HG03439 (cell line): ENCODE results near the gene CACNA2D1.

ENCODE experiments used
- ATAC-seq: cut with Tn5 transposase; IDR thresholded peaks from one replicate; pipeline ENCODE4 v1.9.1; 2021; ENCODE audit warnings: mild to moderate bottlenecking, moderate library complexity; ENCODE audit not compliant: unreplicated experiment

Gene CACNA2D1

DNA sequence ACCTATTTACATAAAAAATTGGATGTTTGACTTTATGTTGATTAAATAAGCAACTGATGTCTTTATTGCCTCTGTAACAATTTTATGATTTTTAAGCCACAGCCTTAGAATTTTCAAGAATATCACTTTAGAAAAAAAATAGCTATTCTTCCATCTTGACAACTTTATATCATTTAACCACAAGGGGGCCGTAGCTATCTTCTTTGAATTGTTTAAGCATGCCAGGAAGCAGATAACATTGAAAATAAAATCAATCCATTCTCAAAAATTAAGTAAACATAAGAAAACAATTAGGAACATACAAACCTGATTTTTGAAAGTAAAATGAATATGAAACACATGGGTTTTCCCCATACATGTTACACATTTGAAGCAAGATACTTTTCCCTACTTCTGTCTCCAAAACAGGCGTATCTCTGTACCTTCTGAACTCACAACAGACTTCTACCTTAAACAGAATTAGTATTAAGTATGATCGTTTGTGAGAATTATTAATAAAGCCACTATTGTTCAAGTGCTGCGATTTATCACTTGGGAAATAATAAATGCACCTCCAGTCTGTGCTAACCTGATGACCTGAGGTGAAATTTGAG is 209.0 kb downstream of the CACNA2D1 start:
- no peak for ATAC-seq

GRCh38 chr7:82230811-82231581 is 212.6 kb downstream of the CACNA2D1 start:
- ATAC-seq = no peak

- no peak for ATAC-seq
Measured at GRCh38 chr7:82229164-82229563, 214.4 kb downstream of the CACNA2D1 start.

GRCh38 chr7:82226191-82226590 is 217.4 kb downstream of the CACNA2D1 start:
- ATAC-seq = no peak

- ATAC-seq = no peak
Measured at GRCh38 chr7:82224529-82224928, 219.0 kb downstream of the CACNA2D1 start.

- no peak for ATAC-seq
Measured at GRCh38 chr7:82223580-82223979, 220.0 kb downstream of the CACNA2D1 start.

- ATAC-seq = no peak
Measured at GRCh38 chr7:82221152-82221674, 222.4 kb downstream of the CACNA2D1 start.

DNA sequence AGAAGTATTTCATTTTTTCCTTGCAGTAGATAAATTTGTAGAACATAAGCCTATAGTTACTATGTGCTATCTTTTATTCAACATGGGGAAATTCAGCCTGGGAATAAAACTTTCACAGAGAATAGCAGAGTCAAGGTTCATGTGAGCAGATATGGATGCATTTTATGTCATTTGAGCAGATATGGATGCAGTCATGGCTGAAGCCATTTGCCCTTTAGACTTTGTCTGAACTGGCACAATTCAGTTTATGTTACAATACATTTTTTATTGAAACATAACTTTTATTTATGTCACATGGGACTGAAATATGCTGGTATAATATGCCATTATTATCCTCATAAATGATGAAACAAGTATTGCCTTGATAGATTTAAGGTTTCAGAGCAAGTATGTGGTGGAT is 231.1 kb downstream of the CACNA2D1 start:
- no peak for ATAC-seq

- no peak for ATAC-seq
Measured at GRCh38 chr7:82211333-82211732, 232.2 kb downstream of the CACNA2D1 start.

GRCh38 chr7:82210416-82211184 is 233.0 kb downstream of the CACNA2D1 start:
- ATAC-seq = no peak

DNA sequence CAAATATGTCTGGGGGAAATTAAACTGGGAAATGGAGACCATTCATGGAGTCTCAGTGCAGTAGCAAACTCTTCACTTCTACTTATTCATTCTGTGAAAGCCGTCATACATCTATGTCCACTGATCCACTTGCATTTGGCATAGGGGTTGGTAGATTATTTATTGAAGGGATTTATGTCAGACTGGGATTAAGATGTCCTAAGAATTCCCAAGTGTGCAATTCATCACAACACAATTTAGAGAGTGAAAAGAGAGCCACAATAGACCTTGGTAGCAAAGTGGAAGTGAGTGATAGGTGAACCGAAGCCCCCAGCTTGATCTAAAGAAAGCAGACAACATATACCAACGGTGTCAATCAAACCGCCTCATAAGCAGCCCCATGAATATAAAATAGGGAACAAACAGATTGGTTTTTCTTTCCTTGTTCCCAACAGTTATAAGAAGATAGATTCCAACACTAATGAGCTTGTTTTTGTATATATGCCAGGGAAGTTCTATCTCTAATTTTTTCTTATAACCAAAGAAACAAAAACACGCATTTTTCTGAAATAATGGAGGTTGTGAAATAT is 234.3 kb downstream of the CACNA2D1 start:
- no peak for ATAC-seq

DNA sequence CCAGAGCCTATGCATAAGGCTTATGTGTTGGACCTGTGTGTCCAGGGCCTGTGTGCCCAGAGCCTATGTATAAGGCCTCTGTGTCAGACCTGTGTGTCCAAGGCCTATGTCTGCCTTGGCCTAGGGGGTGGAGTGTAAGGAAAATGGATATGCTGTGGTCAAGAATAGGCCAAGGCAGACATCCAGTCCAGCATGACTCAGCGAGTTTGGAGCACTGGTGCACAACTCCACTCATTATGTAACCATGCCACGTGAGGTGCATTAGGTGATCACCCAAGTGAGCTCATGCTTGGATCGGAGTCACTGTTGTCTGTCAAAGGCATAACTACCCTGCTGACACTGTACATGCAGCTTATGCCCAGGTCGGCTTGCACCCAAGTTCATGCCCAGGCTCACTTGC is 238.9 kb downstream of the CACNA2D1 start:
- ATAC-seq = no peak

- ATAC-seq = no peak
Measured at GRCh38 chr7:82202965-82203364, 240.6 kb downstream of the CACNA2D1 start.

DNA sequence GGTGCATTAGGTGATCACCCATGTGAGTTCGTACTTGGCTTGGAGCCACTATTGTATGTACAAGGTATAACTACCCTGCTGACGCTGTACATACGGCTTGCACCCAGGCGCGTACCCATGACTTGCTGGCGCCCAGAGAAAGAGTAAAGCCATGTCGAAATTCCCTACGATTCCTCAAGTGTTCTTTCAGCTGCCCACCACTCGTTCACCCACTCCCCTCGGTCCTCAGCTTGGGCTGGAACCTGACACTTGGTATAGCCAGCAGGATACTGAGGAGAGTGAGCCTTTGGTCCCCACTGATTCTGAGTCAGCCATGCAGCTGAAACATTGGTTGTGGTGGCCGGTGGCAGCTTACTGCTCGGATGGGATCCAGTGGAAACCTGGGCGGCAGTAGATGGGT is 241.5 kb downstream of the CACNA2D1 start:
- no peak for ATAC-seq

- no peak for ATAC-seq
Measured at GRCh38 chr7:82200601-82201000, 243.0 kb downstream of the CACNA2D1 start.

DNA sequence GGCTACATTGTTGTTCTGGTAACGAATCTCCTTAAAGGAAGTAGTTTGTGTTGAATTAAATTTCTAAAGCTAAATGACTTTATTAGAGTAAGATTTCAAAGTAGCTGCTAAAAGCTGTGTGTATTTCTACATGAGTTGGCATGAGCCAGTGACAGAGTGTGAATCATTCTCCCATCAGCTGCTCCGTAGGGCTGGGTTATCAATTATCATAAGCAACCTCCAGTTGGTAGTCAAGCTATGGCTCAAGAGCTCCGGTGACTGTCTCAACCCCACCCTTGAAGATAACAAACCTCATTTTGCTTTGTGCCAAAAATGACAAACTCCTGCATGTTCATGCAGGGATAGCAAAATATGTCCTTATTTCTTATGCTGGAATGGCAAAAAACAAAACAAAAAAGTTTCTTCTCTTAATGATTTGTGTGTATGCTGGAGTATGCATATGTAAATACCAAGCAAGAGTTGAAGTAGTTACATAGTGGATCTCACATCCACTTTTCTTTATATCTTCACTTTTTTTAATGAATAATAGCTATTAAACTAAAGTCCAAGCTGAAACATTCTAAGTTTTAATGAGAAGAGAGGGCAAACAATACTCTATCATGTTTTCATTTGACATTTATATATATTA is 249.4 kb downstream of the CACNA2D1 start:
- ATAC-seq = no peak

DNA sequence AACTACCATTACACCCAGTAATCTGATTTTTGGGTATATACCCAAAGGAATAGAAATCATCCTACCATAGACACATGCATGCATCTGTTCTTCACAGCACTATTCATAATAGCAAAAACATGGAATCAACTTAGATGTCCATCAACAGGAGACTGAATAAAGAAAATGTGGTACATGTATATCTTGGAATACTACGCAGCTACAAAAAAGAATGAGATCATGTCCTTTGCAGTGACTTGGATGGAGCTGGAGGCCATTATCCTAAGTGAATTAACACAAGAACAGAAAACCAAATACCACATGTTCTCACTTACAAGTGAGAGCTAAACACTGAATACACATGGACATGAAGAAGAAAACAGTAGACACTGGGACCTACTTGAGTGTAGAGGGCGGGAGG is 254.9 kb downstream of the CACNA2D1 start:
- ATAC-seq = no peak

GRCh38 chr7:82185443-82185842 is 258.1 kb downstream of the CACNA2D1 start:
- ATAC-seq = no peak

GRCh38 chr7:82183634-82184033 is 259.9 kb downstream of the CACNA2D1 start:
- no peak for ATAC-seq

- no peak for ATAC-seq
Measured at GRCh38 chr7:82179311-82179710, 264.3 kb downstream of the CACNA2D1 start.

DNA sequence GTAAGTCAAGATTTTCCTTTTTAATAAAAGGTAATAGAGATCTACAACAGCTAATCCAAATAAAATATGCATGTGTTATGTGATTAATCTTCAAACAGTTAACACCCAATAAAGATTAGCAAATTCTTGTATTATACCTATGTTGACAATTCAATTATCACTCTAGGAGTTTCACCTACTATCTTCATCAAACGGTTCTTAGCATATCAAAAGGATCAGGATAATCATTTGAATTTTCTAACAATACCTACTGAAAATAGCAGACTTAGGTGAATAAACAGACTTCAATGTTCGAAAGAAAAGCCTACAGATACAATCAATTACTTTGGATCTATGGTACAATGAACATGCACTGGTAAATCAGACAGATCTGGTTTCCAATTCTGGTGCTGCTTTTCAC is 268.3 kb downstream of the CACNA2D1 start:
- no peak for ATAC-seq
